ENCODE results near the gene PRPF18.

The PRPF18 gene

GRCh38 chr10:13644866-13645265 is 58.1 kb downstream of the PRPF18 start:
- no peak for DNase-seq

GRCh38 chr10:13648425-13648824 is 61.7 kb downstream of the PRPF18 start:
- no peak for DNase-seq

- no peak for DNase-seq
These were observed 63.2 kb downstream of the PRPF18 start for GRCh38 chr10:13649844-13650520.

GRCh38 chr10:13650961-13651360 is 64.2 kb downstream of the PRPF18 start:
- no peak for DNase-seq

- no peak for DNase-seq
These were observed 65.4 kb downstream of the PRPF18 start for GRCh38 chr10:13651969-13652720.

- DNase-seq, result no peak
These were observed 66.1 kb downstream of the PRPF18 start for GRCh38 chr10:13652860-13653259.

GRCh38 chr10:13654118-13654830 is 67.5 kb downstream of the PRPF18 start:
- no peak for DNase-seq

GRCh38 chr10:13654846-13655245 is 68.1 kb downstream of the PRPF18 start:
- DNase-seq, result no peak

- no peak for DNase-seq
These were observed 69.8 kb downstream of the PRPF18 start for GRCh38 chr10:13656337-13657100.

GRCh38 chr10:13657101-13657680 is 70.4 kb downstream of the PRPF18 start:
- no peak for DNase-seq

GRCh38 chr10:13658264-13658663 is 71.5 kb downstream of the PRPF18 start:
- DNase-seq, result no peak

- DNase-seq, result peak; percentile 61
These were observed 72.3 kb downstream of the PRPF18 start for GRCh38 chr10:13658871-13659685.

- peak; percentile 76 for DNase-seq
These were observed 73.3 kb downstream of the PRPF18 start for GRCh38 chr10:13659887-13660550.

- DNase-seq, result no peak
These were observed 73.8 kb downstream of the PRPF18 start for GRCh38 chr10:13660551-13660920.

GRCh38 chr10:13661256-13661655 is 74.5 kb downstream of the PRPF18 start:
- peak; percentile 53 for DNase-seq

GRCh38 chr10:13665516-13666262 is 78.9 kb downstream of the PRPF18 start:
- DNase-seq, result no peak

- no peak for DNase-seq
These were observed 81.4 kb downstream of the PRPF18 start for GRCh38 chr10:13668126-13668525.

- no peak for DNase-seq
These were observed 82.6 kb downstream of the PRPF18 start for GRCh38 chr10:13669182-13669855.

- DNase-seq, result no peak
These were observed 83.1 kb downstream of the PRPF18 start for GRCh38 chr10:13669901-13670300.

GRCh38 chr10:13670311-13670710 is 83.5 kb downstream of the PRPF18 start:
- DNase-seq, result no peak

Measured in left hindlimb (tissue), 1 donor.